HTERT RPE-1 (cell line): ENCODE measurements around the gene GLTPD2.

Experiments used
- in situ Hi-C: fragments of 300-500 bp; cut with MboI; formaldehyde crosslinking; loops from 4 replicates; pipeline ENCODE4 v1.14.3; 2020; ENCODE audit warnings: low sequenced_read_pairs

GLTPD2 gene

GRCh38 chr17:4788807-4789700 lies at the start of gene GLTPD2:
TSS of gene GLTPD2 (plus strand) at chr17:4788964. CDS start at chr17:4789012, 48 bp downstream.
- in situ Hi-C loops: no loop called here

- in situ Hi-C loops: no loop called here
Observed at GRCh38 chr17:4739122-4740024, 49.4 kb upstream of the GLTPD2 start, which contains the start of the genes CXCL16 and ZMYND15. TSS of gene CXCL16 (minus strand) at chr17:4739928. CDS start at chr17:4739339, 589 bp downstream. TSS of gene ZMYND15 (plus strand) at chr17:4739833. CDS start at chr17:4740549, 716 bp downstream.

GRCh38 chr17:4740025-4740351 lies 48.8 kb upstream of the GLTPD2 start:
- in situ Hi-C loops: no loop called here

GRCh38 chr17:4740584-4740983 lies 48.2 kb upstream of the GLTPD2 start:
- in situ Hi-C loops: no loop called here

- in situ Hi-C loops: no loop called here
Observed at GRCh38 chr17:4741544-4741943, 47.2 kb upstream of the GLTPD2 start.

GRCh38 chr17:4742133-4742532 lies 46.6 kb upstream of the GLTPD2 start:
- in situ Hi-C loops: no loop called here

- in situ Hi-C loops: no loop called here
Observed at GRCh38 chr17:4742629-4743028, 46.1 kb upstream of the GLTPD2 start.

- in situ Hi-C loops: no loop called here
Observed at GRCh38 chr17:4743216-4743615, 45.5 kb upstream of the GLTPD2 start.

- in situ Hi-C loops: no loop called here
Observed at GRCh38 chr17:4743898-4744297, 44.9 kb upstream of the GLTPD2 start.

GRCh38 chr17:4744999-4745969 lies 43.5 kb upstream of the GLTPD2 start:
- in situ Hi-C loops: no loop called here

- in situ Hi-C loops: no loop called here
Observed at GRCh38 chr17:4747847-4748246, 40.9 kb upstream of the GLTPD2 start.

- in situ Hi-C loops: no loop called here
Observed at GRCh38 chr17:4748686-4749085, 40.1 kb upstream of the GLTPD2 start.

- in situ Hi-C loops: no loop called here
Observed at GRCh38 chr17:4750606-4751005, 38.2 kb upstream of the GLTPD2 start.

GRCh38 chr17:4751932-4752331 lies 36.8 kb upstream of the GLTPD2 start:
- in situ Hi-C loops: no loop called here

- in situ Hi-C loops: no loop called here
Observed at GRCh38 chr17:4753392-4753791, 35.4 kb upstream of the GLTPD2 start.

- in situ Hi-C loops: no loop called here
Observed at GRCh38 chr17:4759776-4760236, 29.0 kb upstream of the GLTPD2 start.

GRCh38 chr17:4764595-4764994 lies 24.2 kb upstream of the GLTPD2 start:
- in situ Hi-C loops: no loop called here

GRCh38 chr17:4766201-4766600 lies 22.6 kb upstream of the GLTPD2 start:
- in situ Hi-C loops: no loop called here

GRCh38 chr17:4766723-4767122 lies 22.0 kb upstream of the GLTPD2 start:
- in situ Hi-C loops: no loop called here

- in situ Hi-C loops: no loop called here
Observed at GRCh38 chr17:4768298-4768697, 20.5 kb upstream of the GLTPD2 start.
